CD8-positive, alpha-beta memory T cell (primary cell): Measurements from ENCODE around the gene RAD51B. TPM values are rescaled to one million over a fixed set of nuclear protein-coding genes. Genes with fewer than 3 reads are reported as not detected.

Experiments
- CTCF ChIA-PET: fragments of 350-600 bp; sonication (Branson Sonifier 250); formaldehyde crosslinking; loops from one replicate; lab custom pipeline; 2021; ENCODE audit warnings: antibody characterized with exemption; lab: Charles Lee
- POLR2A ChIA-PET: fragments of 350-600 bp; sonication (Branson Sonifier 250); formaldehyde crosslinking; loops from one replicate; lab custom pipeline; 2021; ENCODE audit warnings: antibody characterized with exemption; lab: Charles Lee
- DNase-seq, 5 donors: peaks; one replicate each; pipeline versions ENCODE4 v3.0.0 to v3.0.0-alpha.2; 2020 to 2022; ENCODE audit warnings: mixed read lengths in 1 of 5
- H3K27ac ChIP-seq: one replicate; pipeline ENCODE4 v1.7.0; 2013; ENCODE audit warnings: low read depth, mild to moderate bottlenecking, low read length, moderate library complexity
- H3K27me3 ChIP-seq: 2 replicates; pipeline ENCODE4 v1.7.0; 2013; ENCODE audit warnings: low read length, mild to moderate bottlenecking; ENCODE audit not compliant: insufficient read depth, poor library complexity, severe bottlenecking
- H3K36me3 ChIP-seq: 2 replicates; pipeline ENCODE4 v1.7.0; 2013; ENCODE audit warnings: mild to moderate bottlenecking, low read length, moderate library complexity; ENCODE audit not compliant: insufficient read depth
- H3K4me1 ChIP-seq: 2 replicates; pipeline ENCODE4 v1.7.0; 2013; ENCODE audit warnings: mild to moderate bottlenecking, low read length, moderate library complexity; ENCODE audit not compliant: insufficient read depth
- H3K4me3 ChIP-seq: 2 replicates; pipeline ENCODE4 v1.7.0; 2013; ENCODE audit warnings: mild to moderate bottlenecking, low read length
- H3K9me3 ChIP-seq: 2 replicates; pipeline ENCODE4 v1.7.0; 2013; ENCODE audit warnings: mild to moderate bottlenecking, low read length
- H3K27ac Mint-ChIP-seq, 8 donors: one replicate each; pipeline ENCODE4 v1.8.0; 2020 to 2021; ENCODE audit warnings: mixed read lengths in 8 of 8, mild to moderate bottlenecking in 6 of 8, inconsistent platforms in 3 of 8, moderate library complexity in 3 of 8
- H3K27me3 Mint-ChIP-seq, 2 donors: one replicate each; pipeline ENCODE4 v1.8.0; 2020 to 2021; ENCODE audit warnings: mixed read lengths in 2 of 2, mild to moderate bottlenecking in 1 of 2, moderate library complexity in 1 of 2
- H3K36me3 Mint-ChIP-seq, 3 donors: one replicate each; pipeline ENCODE4 v1.8.0; 2020 to 2021; ENCODE audit warnings: mixed read lengths in 3 of 3, inconsistent platforms in 1 of 3, mild to moderate bottlenecking in 1 of 3
- H3K4me1 Mint-ChIP-seq, 3 donors: one replicate each; pipeline ENCODE4 v1.8.0; 2020 to 2021; ENCODE audit warnings: mixed read lengths in 3 of 3, inconsistent platforms in 1 of 3, mild to moderate bottlenecking in 1 of 3
- H3K4me3 Mint-ChIP-seq, 7 donors: one replicate each; pipeline ENCODE4 v1.8.0; 2020 to 2021; ENCODE audit warnings: mixed read lengths in 7 of 7, mild to moderate bottlenecking in 6 of 7, moderate library complexity in 4 of 7, inconsistent platforms in 2 of 7
- H3K9me3 Mint-ChIP-seq, 5 donors: one replicate each; pipeline ENCODE4 v1.8.0; 2020 to 2022; ENCODE audit warnings: mixed read lengths in 5 of 5, mild to moderate bottlenecking in 3 of 5, moderate library complexity in 2 of 5, inconsistent platforms in 1 of 5
- polyA plus RNA-seq: library from polyadenylated mRNA; unstranded; fragments of 300-500 nt; fragmentation: Illumina TruSeq; gene quantifications from one replicate; pipeline ENCODE4 v1.2.3, GENCODE V29; 2021
- total RNA-seq, 2 experiments: library from RNA; stranded (reverse); gene quantifications; one replicate each; pipeline ENCODE4 v1.2.3, GENCODE V29; 2021

RAD51B gene
- total and polyA plus RNA-seq, 3 experiments from 2014 or later: 15.7 to 22.9 (median 17.4) TPM

DNA sequence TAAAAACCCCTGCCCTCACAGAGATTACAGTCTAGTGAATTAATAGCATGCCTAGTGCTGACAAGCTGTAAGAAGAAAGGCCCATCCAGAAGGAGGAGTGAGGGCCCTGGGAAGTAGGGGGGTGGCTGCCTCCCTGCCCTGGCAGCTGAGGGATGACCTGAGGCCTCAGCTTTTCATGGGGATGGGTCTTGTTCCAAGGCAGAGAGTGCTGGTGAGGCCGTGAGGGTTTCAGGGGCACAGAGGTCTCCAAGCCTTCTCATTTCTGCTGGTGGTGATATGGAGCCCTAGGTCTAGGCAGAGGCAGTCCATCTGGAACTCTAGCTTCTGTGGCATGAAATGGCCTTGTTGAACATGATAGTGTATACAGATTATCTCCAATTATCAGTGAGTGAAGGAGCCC is 858.9 kb downstream of the RAD51B start:
- ChIA-PET POLR2A (interaction anchor here (0.7 kb wide), 1 partner anchor 114 kb away, joined by 6 read pairs; the partner anchor contains the start of gene ZFP36L1), CTCF (interaction anchor here (1.4 kb wide), 1 partner anchor 111 kb away, joined by 4 read pairs; no protein-coding TSS in a partner anchor)
- no peak overlapping the region for H3K27ac ChIP-seq
- peaks cover 26% of the 10 kb centered on the region for H3K4me1 ChIP-seq
- Mint-ChIP-seq H3K4me3 (no peak overlapping the region), H3K27ac (peak overlapping the region in 2 of 8 donors; percentile 32 to 51), H3K9me3 (no peaks in the 10 kb centered on the region), H3K4me1 (peaks cover 20 to 30% (median 29%) of the 10 kb centered on the region in 3 donors), H3K36me3 (no peaks in the 10 kb centered on the region), H3K27me3 (no peaks in the 10 kb centered on the region)
- no peaks in the 10 kb centered on the region for H3K9me3 ChIP-seq
- no peak overlapping the region for H3K4me3 ChIP-seq
- no peak for DNase-seq
- H3K27me3 ChIP-seq: no peaks in the 10 kb centered on the region
- no peaks in the 10 kb centered on the region for H3K36me3 ChIP-seq

DNA sequence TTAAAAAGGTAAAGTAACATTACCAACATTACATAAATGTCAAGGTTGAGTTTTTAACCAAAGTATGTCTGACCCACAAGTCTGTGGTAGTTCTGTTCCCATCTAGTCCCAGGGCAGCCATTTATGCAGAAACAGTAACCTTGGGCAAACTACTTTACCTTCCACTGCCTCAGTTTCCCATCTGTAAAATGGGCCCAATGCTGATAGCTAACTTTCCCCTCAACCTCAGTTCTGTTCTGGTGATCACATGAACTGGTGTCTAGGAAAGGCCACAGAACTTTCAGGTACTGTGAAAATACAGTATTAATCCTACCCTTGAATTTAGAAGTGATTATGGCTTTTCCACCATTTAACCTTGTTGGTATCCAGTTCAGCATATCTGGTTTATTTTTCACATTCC is 859.7 kb downstream of the RAD51B start:
- H3K36me3 Mint-ChIP-seq: no peaks in the 10 kb centered on the region
- ChIA-PET POLR2A (no interaction called here), CTCF (no interaction called here)
- no peak overlapping the region for H3K4me3 Mint-ChIP-seq
- no peaks in the 10 kb centered on the region for H3K36me3 ChIP-seq
- DNase-seq: no peak
- H3K27ac ChIP-seq: no peak overlapping the region
- H3K27me3 Mint-ChIP-seq: no peaks in the 10 kb centered on the region
- no peaks in the 10 kb centered on the region for H3K9me3 ChIP-seq
- H3K4me3 ChIP-seq: no peak overlapping the region
- H3K27me3 ChIP-seq: no peaks in the 10 kb centered on the region
- no peaks in the 10 kb centered on the region for H3K9me3 Mint-ChIP-seq
- peaks cover 34% of the 10 kb centered on the region for H3K4me1 ChIP-seq
- H3K27ac Mint-ChIP-seq: peak overlapping the region in 1 of 8 donors; percentile 51
- H3K4me1 Mint-ChIP-seq: peaks cover 27 to 38% (median 37%) of the 10 kb centered on the region in 3 donors

DNA sequence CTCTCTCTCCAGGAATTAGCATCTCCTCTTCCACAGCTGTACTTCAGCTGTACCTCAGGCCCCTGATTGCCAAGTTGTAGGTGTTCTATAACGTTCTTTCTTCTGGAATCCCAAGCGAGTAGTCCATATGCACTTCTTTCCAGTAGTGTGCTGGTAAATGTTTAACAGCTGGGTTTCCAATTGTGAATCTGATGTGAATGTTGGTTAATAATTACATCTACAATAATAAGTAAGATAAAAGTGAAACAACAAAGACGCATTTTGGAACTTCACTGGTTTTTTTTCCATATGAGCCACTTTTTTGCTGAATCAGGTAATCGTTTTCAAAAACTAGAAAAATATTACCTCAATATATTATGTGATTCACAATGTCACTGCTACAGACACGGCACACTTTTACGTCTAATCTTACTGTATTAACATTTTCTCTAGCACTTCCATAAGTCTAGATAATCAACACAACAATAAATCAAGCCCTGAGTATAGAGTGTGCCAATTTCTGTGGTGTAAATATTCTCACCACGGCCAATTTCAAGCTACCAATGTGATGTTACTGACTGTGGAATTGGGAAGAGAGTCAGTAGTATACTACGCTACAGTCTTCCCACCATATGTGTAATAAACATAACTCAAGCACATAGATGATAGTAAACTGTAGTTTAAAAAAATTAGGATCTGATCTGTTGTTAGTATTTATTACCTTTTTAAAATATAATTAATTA is 860.3 kb downstream of the RAD51B start:
- Mint-ChIP-seq H3K4me1 (peaks cover 34 to 44% (median 43%) of the 10 kb centered on the region in 3 donors), H3K4me3 (no peak overlapping the region), H3K9me3 (no peaks in the 10 kb centered on the region), H3K36me3 (no peaks in the 10 kb centered on the region), H3K27me3 (no peaks in the 10 kb centered on the region), H3K27ac (peak overlapping the region in 1 of 8 donors; percentile 51)
- Histone ChIP-seq H3K36me3 (no peaks in the 10 kb centered on the region), H3K4me3 (no peak overlapping the region), H3K9me3 (no peaks in the 10 kb centered on the region), H3K27me3 (no peaks in the 10 kb centered on the region), H3K27ac (no peak overlapping the region), H3K4me1 (peaks cover 40% of the 10 kb centered on the region)
- ChIA-PET POLR2A (no interaction called here), CTCF (no interaction called here)
- no peak for DNase-seq

DNA sequence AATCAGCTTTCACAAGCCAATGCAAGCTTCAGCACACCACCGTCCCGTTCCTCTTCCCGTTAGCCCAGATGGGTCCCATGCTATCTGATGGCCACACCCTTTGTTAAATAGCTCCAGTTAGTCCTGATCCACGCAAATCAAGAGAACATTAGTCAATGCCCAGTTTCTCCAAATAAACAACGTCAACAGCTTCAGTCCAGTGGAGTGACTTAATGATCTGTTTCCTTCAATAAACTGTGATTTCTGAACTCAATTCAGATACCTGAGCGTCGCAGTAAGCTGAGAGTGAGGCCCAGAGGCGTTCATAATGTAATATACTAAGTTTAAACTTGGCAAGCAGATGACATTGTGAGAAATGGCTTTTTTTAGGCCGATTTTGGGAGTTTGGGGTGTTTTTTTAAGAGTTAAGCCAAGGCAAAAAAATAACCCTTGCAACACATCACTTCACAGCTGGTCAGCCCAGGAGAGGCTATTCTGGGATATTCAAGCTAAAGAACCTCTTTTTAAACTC is 861.0 kb downstream of the RAD51B start:
- Mint-ChIP-seq H3K27me3 (no peaks in the 10 kb centered on the region), H3K4me3 (no peak overlapping the region), H3K4me1 (peaks cover 40 to 51% (median 49%) of the 10 kb centered on the region in 3 donors), H3K9me3 (no peaks in the 10 kb centered on the region), H3K27ac (peak overlapping the region in 2 of 8 donors; percentile 44 to 90), H3K36me3 (no peaks in the 10 kb centered on the region)
- no peak overlapping the region for H3K4me3 ChIP-seq
- H3K4me1 ChIP-seq: peaks cover 47% of the 10 kb centered on the region
- H3K27ac ChIP-seq: no peak overlapping the region
- H3K9me3 ChIP-seq: no peaks in the 10 kb centered on the region
- no peak for DNase-seq
- ChIA-PET POLR2A (no interaction called here), CTCF (interaction anchor here (1.2 kb wide), 1 partner anchor 101 kb away, joined by 3 read pairs; no protein-coding TSS in a partner anchor)
- no peaks in the 10 kb centered on the region for H3K36me3 ChIP-seq
- no peaks in the 10 kb centered on the region for H3K27me3 ChIP-seq

DNA sequence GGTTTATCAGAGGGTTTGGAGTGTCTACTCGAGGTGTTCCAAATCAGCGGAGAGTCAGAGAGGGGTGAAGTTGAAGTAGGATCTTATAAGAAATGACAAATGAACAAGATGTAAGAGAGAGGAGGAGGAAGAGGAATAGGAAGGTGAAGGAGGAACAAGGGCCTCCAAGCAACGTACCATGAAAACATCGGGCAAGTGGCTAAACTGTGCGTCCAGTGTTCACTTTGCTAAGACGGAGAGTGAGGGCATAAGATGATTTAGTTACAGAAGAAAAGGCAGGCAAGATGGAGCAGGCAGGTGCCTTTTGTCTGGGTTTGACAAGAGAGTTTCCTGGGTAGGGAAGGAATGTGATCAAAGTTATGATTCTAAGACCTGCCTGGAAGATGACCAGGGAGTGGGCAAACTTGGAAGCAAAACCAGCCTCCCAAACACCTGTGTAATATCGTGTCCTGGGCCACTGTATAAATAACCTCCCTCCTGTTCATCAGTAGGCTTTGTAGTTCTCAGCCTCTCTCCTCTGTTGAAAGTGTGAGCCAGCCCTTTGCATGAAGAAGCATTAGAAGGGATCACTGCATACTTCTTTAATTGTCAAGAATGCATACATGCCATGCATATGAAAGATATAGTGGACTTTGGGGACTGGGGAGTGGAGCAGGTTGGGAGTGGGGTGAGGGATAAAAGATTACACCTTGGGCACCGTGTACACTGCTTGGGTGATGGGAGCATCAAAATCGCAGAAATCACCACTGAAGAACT is 861.9 kb downstream of the RAD51B start:
- Histone ChIP-seq H3K27ac (no peak overlapping the region), H3K36me3 (no peaks in the 10 kb centered on the region), H3K4me1 (peaks cover 54% of the 10 kb centered on the region), H3K4me3 (no peak overlapping the region), H3K9me3 (no peaks in the 10 kb centered on the region), H3K27me3 (no peaks in the 10 kb centered on the region)
- H3K4me1 Mint-ChIP-seq: peaks cover 47 to 59% (median 54%) of the 10 kb centered on the region in 3 donors
- ChIA-PET POLR2A (no interaction called here), CTCF (interaction anchor here (1.2 to 2.2 kb wide), 3 partner anchors 101 to 134 kb away, joined by 3 to 10 read pairs (median 10); no protein-coding TSS in a partner anchor)
- no peaks in the 10 kb centered on the region for H3K9me3 Mint-ChIP-seq
- H3K4me3 Mint-ChIP-seq: peak overlapping the region in 1 of 7 donors; percentile 18
- H3K27ac Mint-ChIP-seq: peak overlapping the region; percentile 44 to 93 (median 78)
- H3K36me3 Mint-ChIP-seq: no peaks in the 10 kb centered on the region
- no peaks in the 10 kb centered on the region for H3K27me3 Mint-ChIP-seq
- no peak for DNase-seq

DNA sequence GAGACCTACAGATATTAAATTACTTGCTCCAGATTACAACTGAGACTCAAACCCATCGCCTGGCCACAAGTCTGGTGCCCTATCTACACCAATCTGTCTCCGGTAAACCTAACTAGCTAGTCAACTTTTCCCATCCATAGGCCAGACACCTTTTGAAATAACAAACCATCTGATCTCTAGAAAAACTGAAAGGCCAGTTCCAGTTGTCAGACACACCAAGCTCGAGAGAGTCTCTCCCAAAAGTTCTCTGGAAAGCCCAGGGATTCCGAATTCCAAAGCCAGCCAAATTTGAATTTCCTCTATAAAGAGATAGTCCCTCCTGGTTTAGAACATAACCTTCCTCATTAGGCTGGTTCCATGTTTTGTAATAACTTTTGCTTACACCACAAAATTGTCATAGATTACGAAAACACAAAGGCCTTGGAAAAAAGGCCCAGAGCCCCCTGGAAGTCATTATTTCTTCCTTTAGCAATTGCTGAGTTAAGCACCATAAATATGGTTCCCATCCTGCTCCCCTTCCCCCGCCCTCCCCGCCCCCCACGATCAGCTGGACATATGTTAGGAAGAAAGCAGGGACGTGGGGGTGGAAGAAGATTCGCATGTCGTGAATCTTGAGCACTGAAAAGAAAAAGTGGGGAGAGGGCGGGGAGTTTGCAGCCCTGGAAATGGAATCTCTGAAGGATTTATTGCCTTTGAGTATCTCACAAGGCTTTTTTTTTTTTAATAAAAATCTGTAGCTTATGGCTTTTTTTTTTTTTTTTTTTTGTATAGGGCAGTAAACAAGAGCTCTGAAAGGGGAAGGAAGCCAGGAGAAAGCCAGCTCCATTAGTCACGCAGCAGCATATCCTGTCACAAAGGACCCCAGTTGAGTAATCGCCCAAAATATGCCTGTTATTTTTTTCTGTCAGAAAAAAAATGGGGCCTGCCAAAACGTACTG is 862.9 kb downstream of the RAD51B start:
- H3K36me3 Mint-ChIP-seq: no peaks in the 10 kb centered on the region
- H3K4me3 ChIP-seq: no peak overlapping the region
- H3K27ac ChIP-seq: no peak overlapping the region
- peaks cover 50 to 65% (median 60%) of the 10 kb centered on the region in 3 donors for H3K4me1 Mint-ChIP-seq
- no peaks in the 10 kb centered on the region for H3K36me3 ChIP-seq
- ChIA-PET POLR2A (interaction anchor here (0.6 to 1.7 kb wide), 15 partner anchors 14 to 1214 kb away, joined by 3 to 13 read pairs (median 4); partner anchors contain the start of gene ZFP36L1), CTCF (interaction anchor here (0.8 to 2.2 kb wide), 8 partner anchors 10 to 176 kb away, joined by 3 to 10 read pairs (median 4); no protein-coding TSS in a partner anchor)
- no peaks in the 10 kb centered on the region for H3K9me3 ChIP-seq
- no peak for DNase-seq
- peaks cover 54% of the 10 kb centered on the region for H3K4me1 ChIP-seq
- H3K9me3 Mint-ChIP-seq: no peaks in the 10 kb centered on the region
- H3K27ac Mint-ChIP-seq: peak overlapping the region; percentile 85 to 99 (median 94)
- H3K4me3 Mint-ChIP-seq: peak overlapping the region in 5 of 7 donors; percentile 45 to 71 (median 56)
- no peaks in the 10 kb centered on the region for H3K27me3 Mint-ChIP-seq
- no peaks in the 10 kb centered on the region for H3K27me3 ChIP-seq

DNA sequence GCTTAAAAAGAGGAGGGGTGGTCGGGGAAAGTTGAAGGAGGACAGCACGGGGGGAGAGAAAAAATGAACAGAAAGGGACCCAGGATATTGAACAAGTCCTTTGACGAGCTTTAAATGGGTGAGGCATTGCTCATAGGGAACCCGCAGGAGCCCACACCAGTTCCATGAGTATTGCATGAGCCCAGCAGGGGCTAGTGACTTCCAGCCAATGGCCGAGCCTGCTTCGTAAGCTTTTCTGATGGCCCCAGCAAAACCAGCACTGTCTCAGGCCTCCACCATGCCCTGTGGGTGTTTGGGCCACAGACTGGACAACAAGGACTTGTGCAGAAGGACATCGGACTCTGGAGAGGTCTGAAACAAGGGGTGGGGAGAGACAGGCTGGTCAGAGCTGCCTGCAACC is 863.7 kb downstream of the RAD51B start:
- Mint-ChIP-seq H3K36me3 (no peaks in the 10 kb centered on the region), H3K4me3 (peak overlapping the region in 5 of 7 donors; percentile 45 to 72 (median 60)), H3K9me3 (no peaks in the 10 kb centered on the region), H3K27ac (peak overlapping the region; percentile 85 to 99 (median 94)), H3K4me1 (peaks cover 53 to 65% (median 60%) of the 10 kb centered on the region in 3 donors), H3K27me3 (no peaks in the 10 kb centered on the region)
- CTCF ChIA-PET: interaction anchor here (0.9 to 2.2 kb wide), 7 partner anchors 9 to 177 kb away, joined by 3 to 10 read pairs (median 4); no protein-coding TSS in a partner anchor
- Histone ChIP-seq H3K27me3 (no peaks in the 10 kb centered on the region), H3K4me3 (no peak overlapping the region), H3K4me1 (peaks cover 54% of the 10 kb centered on the region), H3K9me3 (no peaks in the 10 kb centered on the region), H3K27ac (no peak overlapping the region), H3K36me3 (no peaks in the 10 kb centered on the region)
- no peak for DNase-seq
- POLR2A ChIA-PET: interaction anchor here (0.6 to 1.7 kb wide), 10 partner anchors 37 to 750 kb away, joined by 3 to 13 read pairs (median 5); partner anchors contain the start of gene ZFP36L1
